NCI-H1436 treated with DMSO at 0.1 percent for 48 hours (cell line): ENCODE data around the gene TOP3B.
"Not testable (repeated sequence)": the region's sequence is repeated elsewhere in the genome, so short reads cannot be mapped to it uniquely, and the experiment has no call there.

Source experiments
- DNase-seq: peaks from one replicate; lab custom pipeline; 2025; lab: John Stamatoyannopoulos, UW

TOP3B gene

GRCh38 chr22:21943571-21944448, 38.8 kb downstream of the TOP3B start:
- no peak for DNase-seq

- no peak for DNase-seq
Observed at GRCh38 chr22:21942407-21943343, 39.9 kb downstream of the TOP3B start.

- DNase-seq, result no peak
Observed at GRCh38 chr22:21941921-21942320, 40.7 kb downstream of the TOP3B start.

GRCh38 chr22:21940521-21940920, 42.1 kb downstream of the TOP3B start:
- DNase-seq, result no peak

- not testable (repeated sequence) for DNase-seq
Observed at GRCh38 chr22:21939935-21940334, 42.7 kb downstream of the TOP3B start.

- DNase-seq, result no peak
Observed at GRCh38 chr22:21939461-21939913, 43.1 kb downstream of the TOP3B start.

- DNase-seq, result no peak
Observed at GRCh38 chr22:21938906-21939305, 43.7 kb downstream of the TOP3B start.

- peak; percentile 65 for DNase-seq
Observed at GRCh38 chr22:21938071-21938822, 44.3 kb downstream of the TOP3B start.

GRCh38 chr22:21937821-21938070, 44.8 kb downstream of the TOP3B start:
- DNase-seq, result no peak

- no peak for DNase-seq
Observed at GRCh38 chr22:21937041-21937820, 45.4 kb downstream of the TOP3B start.

- DNase-seq, result no peak
Observed at GRCh38 chr22:21936151-21936775, 46.3 kb downstream of the TOP3B start.

GRCh38 chr22:21933910-21934309, 48.7 kb downstream of the TOP3B start:
- DNase-seq, result no peak

GRCh38 chr22:21933413-21933812, 49.2 kb downstream of the TOP3B start:
- DNase-seq, result no peak

- DNase-seq, result no peak
Observed at GRCh38 chr22:21932347-21932746, 50.2 kb downstream of the TOP3B start.

GRCh38 chr22:21931056-21931455, 51.5 kb downstream of the TOP3B start:
- DNase-seq, result no peak

GRCh38 chr22:21929253-21929652, 53.3 kb downstream of the TOP3B start:
- no peak for DNase-seq

- DNase-seq, result no peak
Observed at GRCh38 chr22:21928048-21928447, 54.5 kb downstream of the TOP3B start.

- no peak for DNase-seq
Observed at GRCh38 chr22:21927174-21927823, 55.3 kb downstream of the TOP3B start.

- DNase-seq, result no peak
Observed at GRCh38 chr22:21926728-21927127, 55.9 kb downstream of the TOP3B start.

- no peak for DNase-seq
Observed at GRCh38 chr22:21923163-21923561, 59.4 kb downstream of the TOP3B start.
